HG03025 (cell line): Measurements from ENCODE around the gene RTN4.
"Not testable (repeated sequence)": the region's sequence is repeated elsewhere in the genome, so short reads cannot be mapped to it uniquely, and the experiment has no call there.

Experiments used
- ATAC-seq: cut with Tn5 transposase; IDR thresholded peaks from one replicate; pipeline ENCODE4 v1.9.1; 2021; ENCODE audit warnings: mild to moderate bottlenecking, moderate library complexity; ENCODE audit not compliant: unreplicated experiment, low FRiP score

The RTN4 gene

GRCh38 chr2:55076019-55076418, 25.8 kb upstream of the RTN4 start:
- ATAC-seq: not testable (repeated sequence)

DNA sequence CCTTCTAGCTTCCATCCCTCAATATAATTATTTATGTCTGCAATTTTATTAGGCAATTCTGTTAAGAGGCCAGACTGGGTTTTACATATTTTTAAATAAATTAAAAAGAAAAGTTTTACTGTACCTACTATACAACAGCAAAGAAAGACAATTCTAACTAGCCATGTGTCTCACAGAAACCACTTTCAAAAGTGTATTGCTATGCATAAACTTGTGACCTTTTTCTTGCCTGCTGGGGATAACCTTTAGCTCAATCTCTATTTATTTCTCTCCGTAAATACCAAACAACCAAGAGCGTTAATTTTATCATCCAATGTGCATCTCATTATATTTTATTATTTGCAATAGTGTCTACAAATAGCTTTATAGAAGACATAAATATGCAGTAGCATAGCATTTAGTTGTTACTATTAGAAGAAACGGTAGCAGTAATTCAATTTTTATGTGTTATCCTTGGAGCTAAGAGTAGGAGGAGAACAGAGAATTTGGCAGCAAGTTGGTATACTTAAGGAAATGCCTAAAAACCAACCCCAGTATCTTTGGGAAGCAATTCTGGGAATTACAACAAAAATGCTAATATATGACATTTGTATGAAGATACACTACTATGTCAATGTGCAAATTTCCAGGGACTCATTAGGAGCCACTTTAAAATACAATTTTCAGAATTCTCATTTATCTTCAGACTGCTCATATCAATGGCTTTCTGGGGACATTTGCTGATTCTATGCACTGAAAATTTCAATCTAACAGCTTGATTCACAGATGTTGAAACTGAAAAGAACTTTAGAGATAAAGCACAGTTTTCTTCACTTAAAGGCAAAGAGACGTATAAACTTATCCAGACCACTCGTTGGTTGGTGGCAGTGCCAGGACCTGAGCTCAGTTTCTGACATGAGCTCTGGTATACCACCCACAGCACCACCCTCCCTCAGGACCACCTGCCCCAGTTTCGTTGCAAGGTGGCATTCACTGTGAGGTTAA, 23.0 kb upstream of the RTN4 start:
- no peak for ATAC-seq

GRCh38 chr2:55063713-55064323, 13.6 kb upstream of the RTN4 start:
- ATAC-seq: no peak

DNA sequence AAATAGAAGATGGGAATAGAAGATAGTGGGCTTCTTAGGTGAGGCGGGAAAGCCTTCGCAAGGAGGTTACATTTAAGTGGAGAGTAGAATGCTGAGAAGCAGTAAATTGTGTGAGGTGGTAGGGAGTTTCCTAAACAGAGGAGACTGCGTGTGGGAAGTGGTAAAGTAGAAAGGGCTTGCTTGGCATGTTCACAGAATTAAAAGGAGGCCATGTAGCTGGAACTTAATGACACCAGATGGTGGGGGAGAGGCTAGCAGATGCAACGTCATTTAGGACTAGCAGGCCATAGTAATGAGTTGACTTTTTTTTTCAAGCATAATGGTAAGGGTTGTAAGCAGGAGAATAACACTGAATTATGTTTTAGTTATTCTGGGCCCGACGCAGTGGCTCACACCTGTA, 13.0 kb upstream of the RTN4 start:
- no peak for ATAC-seq

DNA sequence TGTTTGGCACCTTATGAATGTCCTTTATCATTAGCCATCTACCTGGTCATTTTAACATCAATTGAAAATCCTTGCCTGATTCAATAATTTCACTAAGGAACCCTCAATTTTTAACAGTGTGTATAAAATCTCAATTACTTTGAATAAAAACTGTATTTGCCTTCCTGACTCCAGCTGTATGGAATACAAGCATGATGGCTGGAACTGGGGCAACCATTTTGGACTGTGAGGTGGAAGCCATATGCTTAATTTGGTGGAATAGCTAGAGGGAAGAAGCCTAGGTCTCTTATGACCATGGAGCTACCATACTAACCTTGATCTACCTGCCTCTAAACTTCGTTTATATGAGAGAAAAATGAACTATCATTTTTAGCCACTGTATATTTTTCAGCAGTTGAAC, 12.5 kb upstream of the RTN4 start:
- ATAC-seq: no peak

DNA sequence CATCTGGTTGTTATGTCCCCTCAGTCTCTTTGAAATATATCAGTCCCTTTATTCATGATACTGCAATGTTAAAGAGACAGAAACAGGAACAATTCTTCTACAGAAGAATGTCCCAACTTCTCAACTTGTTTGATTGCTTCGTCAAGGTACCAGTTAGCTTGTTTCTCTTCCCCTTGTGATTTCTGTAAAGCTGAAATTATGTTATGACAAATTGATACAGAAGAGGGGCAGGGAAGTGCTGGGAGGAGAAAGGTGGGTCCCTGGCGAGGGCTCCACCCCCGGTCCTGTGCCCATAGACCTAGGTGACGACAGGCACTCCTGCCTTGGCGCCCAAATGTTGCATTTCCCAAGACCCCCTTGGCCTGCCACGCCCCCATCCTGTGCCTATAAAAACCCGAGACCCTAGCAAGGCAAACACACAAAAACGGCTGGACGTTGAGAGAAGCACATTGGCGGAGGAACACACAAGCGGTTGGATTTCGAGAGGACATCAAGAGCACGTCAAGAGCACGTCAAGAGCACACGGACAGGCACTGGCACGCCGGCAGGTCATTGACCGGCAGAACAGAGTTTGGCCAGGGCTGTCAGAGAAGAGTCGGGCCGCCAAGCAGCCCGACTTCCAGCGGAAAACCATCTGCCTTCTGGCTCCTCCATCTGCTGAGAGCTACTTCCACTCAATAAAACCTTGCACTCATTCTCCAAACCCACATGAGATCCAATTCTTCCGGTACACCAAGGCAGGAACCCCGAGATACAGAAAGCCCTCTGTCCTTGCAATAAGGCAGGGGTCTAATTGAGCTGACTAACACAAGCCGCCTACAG, 11.5 kb upstream of the RTN4 start:
- ATAC-seq: no peak

DNA sequence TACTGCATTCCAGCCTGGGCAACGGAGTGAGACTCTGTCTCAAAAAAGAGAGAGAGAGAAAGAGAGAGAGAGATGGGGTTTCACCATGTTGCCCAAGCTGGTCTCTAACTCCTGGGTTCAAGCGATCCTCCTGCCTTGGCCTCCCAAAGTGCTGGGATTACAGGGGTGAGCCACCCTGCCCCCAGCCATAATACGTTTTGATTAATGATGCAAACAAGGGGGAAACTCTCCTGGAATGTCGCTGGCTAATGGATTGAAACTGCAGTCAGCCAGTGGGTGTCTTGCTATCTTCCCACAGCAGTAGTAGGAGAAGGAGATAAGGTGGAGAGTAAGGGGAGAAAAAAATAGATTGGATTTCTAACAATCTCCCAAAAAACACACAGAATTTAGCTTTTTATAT, 9.5 kb upstream of the RTN4 start:
- ATAC-seq: no peak

DNA sequence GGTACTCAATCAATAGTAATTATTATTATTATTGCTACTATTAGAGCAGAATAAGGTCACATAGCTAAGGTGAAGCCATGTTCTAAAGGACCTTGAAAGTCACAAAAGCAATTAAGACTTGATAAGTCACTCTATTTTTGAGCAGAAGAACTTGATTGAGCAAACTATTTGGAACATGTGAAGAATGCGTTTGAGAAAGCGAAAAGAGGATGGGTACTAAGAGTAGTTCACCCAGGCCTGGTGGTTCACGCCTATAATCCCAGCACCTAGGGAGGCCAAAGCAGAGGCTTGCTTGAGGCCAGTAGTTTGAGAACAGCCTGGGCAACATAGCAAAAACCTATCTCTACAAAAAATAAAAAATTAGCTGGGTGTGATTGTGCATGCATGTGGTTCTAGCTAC, 7.2 kb upstream of the RTN4 start:
- ATAC-seq: no peak

DNA sequence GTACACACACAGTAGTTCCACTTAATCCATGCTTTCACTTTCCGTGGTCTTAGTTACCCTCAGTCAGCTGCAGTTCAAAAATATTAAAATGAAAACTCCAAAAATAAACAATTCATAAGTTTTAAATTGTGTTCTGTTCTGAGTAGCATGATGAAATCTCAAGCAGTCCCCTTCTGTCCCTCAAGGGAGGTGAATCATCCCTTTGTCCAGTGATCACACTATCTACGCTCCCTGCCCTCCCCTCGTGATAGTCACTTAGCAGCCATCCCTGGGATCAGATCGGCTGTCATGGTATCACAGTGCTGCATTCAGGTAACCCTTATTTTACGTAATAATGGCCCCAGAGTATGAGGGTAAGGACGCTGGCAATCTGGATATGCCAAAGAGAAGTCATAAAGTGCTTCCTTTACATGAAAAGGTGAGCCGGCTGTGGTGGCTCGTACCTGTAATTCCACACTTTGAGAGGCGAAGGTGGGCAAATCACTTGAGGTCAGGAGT, 5.8 kb upstream of the RTN4 start:
- no peak for ATAC-seq

DNA sequence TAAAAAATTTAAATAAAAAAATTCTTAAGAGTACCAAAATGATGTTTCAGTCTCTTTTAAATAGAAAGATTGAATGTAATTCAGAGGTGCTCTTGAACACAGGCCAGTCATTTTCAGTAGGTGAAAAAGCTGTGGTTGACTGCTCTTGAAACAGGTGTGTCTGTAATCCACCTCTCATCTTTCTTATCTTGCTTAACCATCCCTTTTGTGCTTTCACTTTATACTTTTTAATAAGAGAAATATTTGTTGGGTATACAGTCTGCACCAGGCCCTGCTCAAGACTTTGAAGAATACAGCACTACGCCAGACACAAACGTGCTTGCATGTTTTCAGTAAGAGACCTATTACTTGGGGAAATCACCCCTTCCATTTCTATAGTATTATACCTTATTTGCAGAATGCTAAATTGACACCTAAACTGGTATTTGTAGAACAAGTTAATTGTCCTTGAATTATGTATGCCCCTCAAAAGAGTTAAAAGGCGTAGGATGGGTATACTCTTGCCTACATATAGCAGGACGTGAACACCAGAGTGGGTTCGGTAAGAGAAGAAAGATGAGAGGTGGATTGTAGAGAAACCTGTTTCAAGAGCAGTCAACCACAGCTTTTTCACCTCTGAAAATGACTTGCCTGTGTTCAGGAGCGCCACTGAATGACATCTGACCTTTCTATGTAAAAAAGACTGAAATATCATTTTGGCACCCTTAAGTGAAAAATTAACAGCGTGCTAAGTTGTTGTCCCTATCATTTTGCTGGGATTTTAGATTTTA, 4.0 kb upstream of the RTN4 start:
- ATAC-seq: peak; percentile 23

GRCh38 chr2:55053225-55053624, 3.0 kb upstream of the RTN4 start:
- not testable (repeated sequence) for ATAC-seq

DNA sequence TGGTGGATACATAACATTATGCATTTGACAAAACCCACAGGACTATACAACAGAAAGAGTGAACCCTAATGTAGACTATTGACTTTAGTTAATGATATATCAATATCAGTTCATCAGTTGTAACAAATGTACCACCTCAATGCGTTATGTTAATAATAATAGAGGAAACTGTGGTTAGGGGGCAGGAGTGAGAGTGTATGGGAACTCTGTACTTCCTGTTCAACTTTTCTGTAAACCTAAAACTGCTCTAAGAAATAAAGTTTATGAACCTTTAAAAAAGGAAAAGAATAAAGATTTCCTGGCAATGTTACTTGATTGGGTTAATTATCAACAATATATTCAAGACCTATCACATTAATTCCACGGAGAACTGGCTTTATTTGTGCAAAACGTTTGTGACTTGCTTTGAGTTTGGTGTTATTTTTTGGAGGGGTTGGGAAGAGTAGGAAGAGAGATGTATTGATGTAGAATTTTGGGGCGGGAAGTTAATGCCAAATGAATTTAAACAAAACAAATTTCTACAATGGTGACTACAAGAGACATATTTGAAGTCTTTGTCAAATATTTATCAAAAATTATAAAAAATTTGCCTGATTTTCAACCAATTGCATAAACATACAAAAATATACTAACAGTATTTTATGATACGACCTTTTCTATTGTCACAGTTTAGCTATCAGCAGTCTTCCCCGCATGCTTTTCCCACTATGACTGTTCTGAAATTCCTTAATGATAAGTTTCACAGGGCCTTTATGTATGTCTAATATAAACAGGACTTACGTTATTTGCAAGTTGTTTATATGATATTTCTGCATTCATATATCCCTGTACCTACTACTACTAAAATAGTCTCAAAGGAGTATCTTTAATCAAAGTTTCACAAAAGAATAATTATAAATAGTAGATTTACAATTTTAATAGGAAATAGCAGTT, 2.1 kb upstream of the RTN4 start:
- no peak for ATAC-seq

DNA sequence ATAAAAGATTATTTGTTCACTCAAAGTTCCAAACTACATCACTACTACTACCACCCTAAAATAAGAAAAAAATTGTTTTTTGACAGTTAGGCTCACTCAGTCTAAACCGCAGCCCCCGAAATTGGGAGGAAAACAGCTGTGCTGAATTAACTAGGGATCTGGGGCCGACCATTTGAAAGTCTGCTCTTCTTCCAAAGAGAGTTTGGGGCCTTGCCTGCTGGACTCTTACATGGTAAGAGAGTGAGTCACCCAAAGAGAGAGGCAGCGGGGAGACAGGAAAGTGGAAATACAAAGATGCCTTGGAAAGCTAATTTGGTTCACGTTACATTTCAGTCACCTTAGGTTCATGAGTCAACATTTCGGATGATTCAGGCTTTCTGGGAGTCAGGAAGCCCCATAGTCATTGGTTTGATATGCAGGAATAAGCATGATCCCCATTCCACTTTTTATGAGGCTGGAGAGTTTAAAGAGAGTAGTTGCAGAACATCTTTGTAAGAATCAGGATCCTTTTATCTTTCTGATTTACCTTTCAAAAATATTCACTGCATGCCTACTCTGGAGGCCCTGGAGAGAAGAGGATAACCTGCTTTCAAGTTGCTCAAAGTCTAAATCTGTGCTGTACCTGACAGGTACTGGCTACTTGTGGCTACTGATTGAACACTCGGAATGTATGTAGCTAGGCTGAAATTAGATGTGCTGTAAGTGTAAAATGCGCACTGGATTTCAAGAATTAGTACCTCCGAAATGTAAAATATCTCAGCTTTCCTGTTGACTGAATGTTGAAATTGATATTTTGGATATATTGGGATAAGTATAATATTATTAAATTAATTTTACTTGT, 995 bp upstream of the RTN4 start:
- no peak for ATAC-seq

GRCh38 chr2:55049821-55050099, 491 bp downstream of the RTN4 start:
- no peak for ATAC-seq

GRCh38 chr2:55049043-55049820, 1.0 kb downstream of the RTN4 start:
- no peak for ATAC-seq

DNA sequence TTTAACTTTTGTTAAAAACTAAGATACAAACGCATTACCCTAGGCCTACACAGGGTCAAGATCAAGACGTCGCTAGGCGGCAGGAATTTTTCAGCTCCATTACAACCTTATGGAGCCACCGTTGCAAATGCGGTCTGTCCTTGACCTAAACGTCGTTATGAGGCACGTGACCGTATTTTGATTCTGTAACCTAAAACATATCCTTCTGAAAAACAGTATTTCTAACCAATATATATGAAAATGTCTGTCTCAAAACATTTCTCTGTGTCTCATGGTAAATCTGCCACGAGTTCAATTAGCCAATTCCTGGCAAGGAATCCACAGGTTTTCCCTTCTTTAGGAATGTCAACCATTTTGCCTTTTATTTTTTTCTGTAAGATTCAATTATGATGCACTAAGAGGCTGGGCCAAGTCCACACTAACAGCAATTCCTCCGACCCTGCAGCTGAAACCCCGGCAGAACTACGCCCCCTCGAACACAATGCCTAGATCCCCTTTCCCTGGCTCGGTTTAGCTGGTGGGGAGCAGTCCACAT, 1.7 kb downstream of the RTN4 start:
- ATAC-seq: no peak

- ATAC-seq: no peak
Observed at GRCh38 chr2:55047677-55048299, 2.5 kb downstream of the RTN4 start.
